ENCODE results near the gene INPP5B. TPM values are rescaled to one million over a fixed set of nuclear protein-coding genes. Genes with fewer than 3 reads are reported as not detected.

INPP5B gene
- total RNA-seq, 6 donors from 2014 or later: 25.8 to 201 (median 44.1) TPM

DNA sequence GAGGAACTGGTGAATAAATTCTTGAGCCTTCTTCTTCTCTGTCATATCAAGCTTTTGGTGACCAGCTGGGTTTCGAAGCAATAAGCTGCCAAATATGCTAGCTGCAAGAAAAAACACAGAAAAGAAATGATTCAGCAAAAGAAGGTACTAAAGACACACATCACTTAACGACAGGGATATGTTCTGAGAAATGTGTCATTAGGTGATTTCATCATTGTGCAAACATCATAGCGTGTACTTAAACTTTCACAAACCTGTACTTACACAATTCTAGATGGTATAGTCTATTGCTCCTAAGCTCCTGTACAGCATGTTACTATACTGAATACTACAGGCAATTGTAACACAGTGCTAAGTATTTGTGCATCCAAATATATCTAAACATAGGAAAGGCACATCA is 84.5 kb downstream of the INPP5B start:
- H3K9me3 ChIP-seq: no peaks in the 10 kb centered on the region
- peaks cover 15 to 23% (median 17%) of the 10 kb centered on the region in 4 donors for H3K4me1 ChIP-seq
- DNase-seq (no peak), ATAC-seq (ENCODE audit: low FRiP score in 2 of 2) (no peak)
- no peaks in the 10 kb centered on the region for H3K27me3 ChIP-seq
- H3K4me3 ChIP-seq: no peak overlapping the region
- H3K36me3 ChIP-seq: peaks cover 17 to 63% (median 38%) of the 10 kb centered on the region in 4 donors
- H3K27ac ChIP-seq: peak overlapping the region in 2 of 4 donors; percentile 9 to 68
- peak in 1 of 4 donors; percentile 41 for TF ChIP-seq EP300 (IDR thresholded peaks at IDR 0.05)
- TF ChIP-seq, protein P1, sequence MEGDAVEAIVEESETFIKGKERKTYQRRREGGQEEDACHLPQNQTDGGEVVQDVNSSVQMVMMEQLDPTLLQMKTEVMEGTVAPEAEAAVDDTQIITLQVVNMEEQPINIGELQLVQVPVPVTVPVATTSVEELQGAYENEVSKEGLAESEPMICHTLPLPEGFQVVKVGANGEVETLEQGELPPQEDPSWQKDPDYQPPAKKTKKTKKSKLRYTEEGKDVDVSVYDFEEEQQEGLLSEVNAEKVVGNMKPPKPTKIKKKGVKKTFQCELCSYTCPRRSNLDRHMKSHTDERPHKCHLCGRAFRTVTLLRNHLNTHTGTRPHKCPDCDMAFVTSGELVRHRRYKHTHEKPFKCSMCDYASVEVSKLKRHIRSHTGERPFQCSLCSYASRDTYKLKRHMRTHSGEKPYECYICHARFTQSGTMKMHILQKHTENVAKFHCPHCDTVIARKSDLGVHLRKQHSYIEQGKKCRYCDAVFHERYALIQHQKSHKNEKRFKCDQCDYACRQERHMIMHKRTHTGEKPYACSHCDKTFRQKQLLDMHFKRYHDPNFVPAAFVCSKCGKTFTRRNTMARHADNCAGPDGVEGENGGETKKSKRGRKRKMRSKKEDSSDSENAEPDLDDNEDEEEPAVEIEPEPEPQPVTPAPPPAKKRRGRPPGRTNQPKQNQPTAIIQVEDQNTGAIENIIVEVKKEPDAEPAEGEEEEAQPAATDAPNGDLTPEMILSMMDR (IDR thresholded peaks at IDR 0.05): no peak
- 55 to 71% methylated on average over 3 of the region's 3 CpGs for WGBS, 2 donors

DNA sequence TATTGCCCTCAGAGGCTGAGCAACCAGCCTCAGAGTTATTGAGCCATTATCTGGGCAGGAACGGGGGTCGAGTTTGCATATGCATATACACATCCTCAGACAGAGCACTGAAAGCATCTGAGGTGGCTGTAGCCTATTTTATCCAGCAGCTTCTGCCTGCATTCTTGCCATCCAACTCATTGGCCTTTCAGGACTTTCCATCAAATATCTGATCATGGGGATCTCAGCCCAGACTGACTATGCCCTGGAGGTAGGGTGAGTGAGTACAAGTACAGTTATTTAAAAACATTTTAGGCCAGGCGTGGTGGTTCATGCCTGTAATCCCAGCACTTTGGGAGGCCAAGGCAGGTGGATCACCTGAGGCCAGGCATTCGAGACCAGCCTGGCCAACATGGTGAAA is 85.7 kb downstream of the INPP5B start:
- no peak for DNase-seq
- ATAC-seq (ENCODE audit: low FRiP score in 2 of 2): no peak
- H3K27me3 ChIP-seq: no peaks in the 10 kb centered on the region
- H3K36me3 ChIP-seq: peaks cover 22 to 61% (median 32%) of the 10 kb centered on the region in 4 donors
- TF ChIP-seq EP300 (IDR thresholded peaks at IDR 0.05) (no peak), POLR2AphosphoS5 (IDR thresholded peaks at IDR 0.05) (no peak), POLR2A (IDR thresholded peaks at IDR 0.05) (no peak)
- TF ChIP-seq, protein P1 (IDR thresholded peaks at IDR 0.05): no peak
- H3K27ac ChIP-seq: peak overlapping the region in 1 of 4 donors; percentile 92
- H3K4me1 ChIP-seq: peaks cover 15 to 28% (median 22%) of the 10 kb centered on the region in 4 donors
- H3K4me3 ChIP-seq: no peak overlapping the region
- WGBS, 2 donors: 94% methylated on average over 4 of the region's 4 CpGs
- H3K9me3 ChIP-seq: no peaks in the 10 kb centered on the region

DNA sequence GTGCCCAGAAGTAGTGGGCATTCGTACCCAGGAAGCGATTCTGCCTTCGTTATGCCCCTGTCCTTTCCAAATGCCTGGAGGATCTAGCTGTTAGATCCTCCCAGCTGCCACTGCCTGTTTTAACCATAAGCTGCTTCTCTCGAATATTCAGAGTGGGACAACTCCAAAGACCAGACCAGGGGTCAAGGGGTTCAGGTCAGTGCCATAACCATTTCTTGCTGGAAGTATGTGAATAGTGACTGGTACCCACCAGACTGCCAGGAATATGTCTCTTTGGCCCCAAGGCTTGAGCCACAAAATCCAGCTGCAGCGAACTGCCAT is 86.5 kb downstream of the INPP5B start:
- TF ChIP-seq, protein P1 (IDR thresholded peaks at IDR 0.05): peak in 1 of 6 experiments; percentile 9
- no peak for TF ChIP-seq EP300 (IDR thresholded peaks at IDR 0.05)
- DNase-seq (no peak), ATAC-seq (ENCODE audit: low FRiP score in 2 of 2) (no peak)
- Histone ChIP-seq H3K4me1 (peaks cover 22 to 37% (median 27%) of the 10 kb centered on the region in 4 donors), H3K27me3 (no peaks in the 10 kb centered on the region), H3K36me3 (peaks cover 17 to 54% (median 24%) of the 10 kb centered on the region in 4 donors), H3K4me3 (peak overlapping the region in 3 of 4 donors; percentile 78 to 99 (median 92)), H3K27ac (peak overlapping the region; percentile 87 to 93 (median 92)), H3K9me3 (no peaks in the 10 kb centered on the region)
- WGBS, 2 donors: 25 to 30% methylated on average over 5 of the region's 5 CpGs

DNA sequence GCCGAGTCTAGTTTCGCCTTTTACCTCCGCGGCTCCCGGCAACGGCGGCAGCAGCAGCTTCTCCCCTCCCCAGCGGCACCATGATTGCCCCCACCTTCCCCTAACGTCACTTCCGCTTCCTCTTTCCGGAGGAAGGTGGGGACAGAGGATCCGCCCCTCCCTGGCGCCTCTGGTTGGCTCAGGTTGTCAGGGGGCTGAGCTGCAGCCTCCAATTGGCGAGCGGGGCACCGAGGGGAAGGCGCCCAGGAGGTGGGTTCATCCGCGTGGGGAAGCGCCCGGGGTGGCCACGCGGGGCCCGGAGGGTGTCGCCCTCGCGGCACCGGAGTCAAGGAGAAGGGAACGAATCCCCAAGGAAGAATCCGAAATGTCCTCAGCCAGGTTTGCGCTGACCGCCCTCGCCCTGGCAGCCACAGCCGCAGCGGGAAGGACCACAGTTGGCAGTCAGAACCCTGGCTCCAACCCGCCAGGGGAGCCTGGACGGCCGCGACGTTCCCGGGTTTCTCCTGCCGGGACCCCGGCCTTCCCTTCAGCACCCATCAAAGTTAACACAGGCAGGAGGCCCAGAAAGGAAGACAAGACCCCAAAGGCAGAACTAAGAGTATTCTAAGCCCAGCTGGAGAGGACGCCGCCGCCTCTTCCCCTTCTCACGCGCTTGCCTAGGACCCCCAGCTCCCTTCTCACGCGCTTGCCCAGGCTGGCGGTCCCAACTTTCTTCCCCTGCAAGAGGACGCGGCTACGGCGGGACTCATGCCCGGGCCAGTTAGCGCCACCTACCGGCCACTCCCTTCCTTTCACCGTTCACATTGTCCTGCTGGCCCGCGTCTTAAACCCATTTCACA is 87.1 kb downstream of the INPP5B start, which contains the start of gene MTF1:
Gene MTF1, minus strand, starts transcription at position 86 of the 839 bp plus-strand sequence. CDS start 1,934 bp downstream, outside the sequence.
- peak; percentile 99 to 100 for ATAC-seq (ENCODE audit: low FRiP score in 2 of 2)
- H3K9me3 ChIP-seq: no peaks in the 10 kb centered on the region
- H3K27me3 ChIP-seq: no peaks in the 10 kb centered on the region
- TF ChIP-seq, protein P1 (IDR thresholded peaks at IDR 0.05): peak; percentile 83 to 92 (median 90)
- TF ChIP-seq EP300 (IDR thresholded peaks at IDR 0.05) (no peak), POLR2AphosphoS5 (IDR thresholded peaks at IDR 0.05) (peak; percentile 94 to 95), POLR2A (IDR thresholded peaks at IDR 0.05) (peak in 3 of 4 donors; percentile 69 to 89 (median 71))
- peaks cover 13 to 54% (median 20%) of the 10 kb centered on the region in 4 donors for H3K36me3 ChIP-seq
- WGBS, 2 donors: 0% methylated on average over 19 to 57 of the region's 61 CpGs
- peak within 1 kb of the TSS; percentile 78 to 99 (median 94) for H3K4me3 ChIP-seq
- DNase-seq: peak; percentile 95 to 97
- H3K27ac ChIP-seq: peak within 1 kb of the TSS; percentile 87 to 93 (median 92)
- H3K4me1 ChIP-seq: peaks cover 24 to 40% (median 32%) of the 10 kb centered on the region in 4 donors

All from upper lobe of left lung (tissue), 6 donors.